ENCODE results near the gene USP5.

The USP5 gene

GRCh38 chr12:6833189-6833890, 18.6 kb upstream of the USP5 start:
- no peaks in the 10 kb centered on the region for H4K20me1 ChIP-seq (ENCODE audit: control insufficient read depth, insufficient read depth, low read depth, low read length)
- no peak overlapping the region for H3K27ac ChIP-seq (ENCODE audit: low read depth, low read length)
- TF ChIP-seq EZH2phosphoT487 (IDR thresholded peaks at IDR 0.05; ENCODE audit: borderline replicate concordance, low read length) (no peak), CTCF (IDR thresholded peaks at IDR 0.05; ENCODE audit: low read depth, low read length, poor library complexity, severe bottlenecking) (no peak)
- H3K4me2 ChIP-seq (ENCODE audit: low read length): no peak overlapping the region
- no peaks in the 10 kb centered on the region for H3F3A ChIP-seq (ENCODE audit: control insufficient read depth, insufficient read depth)
- peaks cover 48% of the 10 kb centered on the region for H3K27me3 ChIP-seq (ENCODE audit: control insufficient read depth, low read length)
- no peaks in the 10 kb centered on the region for H3K9me2 ChIP-seq (replicated peaks; ENCODE audit: control insufficient read depth, low read length)
- H3K79me2 ChIP-seq (ENCODE audit: control insufficient read depth, low read length): no peaks in the 10 kb centered on the region
- H3K4me1 ChIP-seq (ENCODE audit: control insufficient read depth, low read length): peaks cover 21% of the 10 kb centered on the region
- no peak overlapping the region for H3K4me3 ChIP-seq (ENCODE audit: low read length)
- no peaks in the 10 kb centered on the region for H3K36me3 ChIP-seq (ENCODE audit: control insufficient read depth, low read length)
- no peaks in the 10 kb centered on the region for H3K9me3 ChIP-seq (ENCODE audit: control insufficient read depth, insufficient read depth, low read length)

- Histone ChIP-seq H3K36me3 (ENCODE audit: control insufficient read depth, low read length) (no peaks in the 10 kb centered on the region), H3K4me1 (ENCODE audit: control insufficient read depth, low read length) (peaks cover 23% of the 10 kb centered on the region)
These were observed 17.7 kb upstream of the USP5 start for GRCh38 chr12:6834254-6834653.

GRCh38 chr12:6834873-6835272, 17.1 kb upstream of the USP5 start:
- H3K79me2 ChIP-seq (ENCODE audit: control insufficient read depth, low read length): no peaks in the 10 kb centered on the region
- H3K9me3 ChIP-seq (ENCODE audit: control insufficient read depth, insufficient read depth, low read length): no peaks in the 10 kb centered on the region
- TF ChIP-seq CTCF (IDR thresholded peaks at IDR 0.05; ENCODE audit: low read depth, low read length, poor library complexity, severe bottlenecking): no peak
- no peak for TF ChIP-seq EZH2phosphoT487 (IDR thresholded peaks at IDR 0.05; ENCODE audit: borderline replicate concordance, low read length)
- peaks cover 27% of the 10 kb centered on the region for H3K4me1 ChIP-seq (ENCODE audit: control insufficient read depth, low read length)
- no peak overlapping the region for H3K27ac ChIP-seq (ENCODE audit: low read depth, low read length)
- H4K20me1 ChIP-seq (ENCODE audit: control insufficient read depth, insufficient read depth, low read depth, low read length): no peaks in the 10 kb centered on the region
- no peak overlapping the region for H3K4me2 ChIP-seq (ENCODE audit: low read length)
- H3F3A ChIP-seq (ENCODE audit: control insufficient read depth, insufficient read depth): no peaks in the 10 kb centered on the region
- H3K36me3 ChIP-seq (ENCODE audit: control insufficient read depth, low read length): no peaks in the 10 kb centered on the region
- no peak overlapping the region for H3K4me3 ChIP-seq (ENCODE audit: low read length)
- peaks cover 33% of the 10 kb centered on the region for H3K27me3 ChIP-seq (ENCODE audit: control insufficient read depth, low read length)
- H3K9me2 ChIP-seq (replicated peaks; ENCODE audit: control insufficient read depth, low read length): no peaks in the 10 kb centered on the region

More at GRCh38 chr12:6834254-6834653, 17.7 kb upstream of the USP5 start:
- Histone ChIP-seq H3K27ac (ENCODE audit: low read depth, low read length) (no peak overlapping the region), H3K4me2 (ENCODE audit: low read length) (no peak overlapping the region), H3K27me3 (ENCODE audit: control insufficient read depth, low read length) (peaks cover 39% of the 10 kb centered on the region), H3K9me2 (replicated peaks; ENCODE audit: control insufficient read depth, low read length) (no peaks in the 10 kb centered on the region), H3K4me3 (ENCODE audit: low read length) (no peak overlapping the region), H3K9me3 (ENCODE audit: control insufficient read depth, insufficient read depth, low read length) (no peaks in the 10 kb centered on the region), H4K20me1 (ENCODE audit: control insufficient read depth, insufficient read depth, low read depth, low read length) (no peaks in the 10 kb centered on the region), H3F3A (ENCODE audit: control insufficient read depth, insufficient read depth) (no peaks in the 10 kb centered on the region), H3K79me2 (ENCODE audit: control insufficient read depth, low read length) (no peaks in the 10 kb centered on the region)
- TF ChIP-seq CTCF (IDR thresholded peaks at IDR 0.05; ENCODE audit: low read depth, low read length, poor library complexity, severe bottlenecking): no peak
- no peak for TF ChIP-seq EZH2phosphoT487 (IDR thresholded peaks at IDR 0.05; ENCODE audit: borderline replicate concordance, low read length)
